GM21619 (cell line): Measurements from ENCODE around the gene NF1.

Experiments
- ATAC-seq: cut with Tn5 transposase; IDR thresholded peaks from one replicate; pipeline ENCODE4 v1.9.1; 2021; ENCODE audit not compliant: unreplicated experiment

The NF1 gene

DNA sequence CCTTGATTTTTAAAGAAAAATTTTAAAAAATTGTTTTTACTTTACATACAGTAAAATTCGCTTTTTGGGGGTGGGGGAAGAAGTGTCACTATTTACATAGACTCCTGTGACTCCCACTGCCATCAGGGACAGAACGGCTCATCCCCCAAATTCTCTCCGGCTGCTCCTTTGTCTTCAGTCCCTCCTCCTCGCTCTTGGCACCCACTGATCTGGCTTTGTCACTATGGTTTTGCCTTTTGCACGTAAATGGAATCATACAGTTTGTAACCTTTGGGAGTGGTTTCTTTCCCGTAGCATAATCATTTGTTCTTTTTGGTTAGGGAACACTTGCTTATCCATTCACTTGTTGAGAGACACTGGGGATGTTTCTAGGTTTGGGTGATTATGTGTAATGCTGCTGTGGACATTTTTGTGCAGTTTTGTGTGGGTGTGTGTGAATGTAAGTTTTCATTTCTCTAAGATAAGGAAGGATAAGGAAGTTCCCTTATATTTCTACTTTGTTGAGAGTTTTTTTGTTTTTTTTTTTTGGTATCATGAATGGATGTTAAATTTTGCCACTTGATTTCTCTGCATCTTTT is 324.1 kb downstream of the NF1 start:
- ATAC-seq = no peak

- no peak for ATAC-seq
These were observed 327.7 kb downstream of the NF1 start for GRCh38 chr17:31422443-31422842.

- no peak for ATAC-seq
These were observed 330.1 kb downstream of the NF1 start for GRCh38 chr17:31424944-31425281.

GRCh38 chr17:31425282-31426040 is 330.7 kb downstream of the NF1 start:
- ATAC-seq = no peak
